Activated CD8-positive, alpha-beta memory T cell treated with anti-CD3 and anti-CD28 coated beads, Interleukin-2, amount 50 U/mL, for 4 hours (primary cell): Measurements from ENCODE around the gene STAT5B.
A peak's percentile ranks its signal among the peaks of the same experiment; 100 is the strongest.
"Not testable (repeated sequence)": the region's sequence is repeated elsewhere in the genome, so short reads cannot be mapped to it uniquely, and the experiment has no call there.

Experiments used
- DNase-seq: peaks from one replicate; pipeline ENCODE4 v3.0.0-alpha.2; 2020

Gene STAT5B

GRCh38 chr17:42227849-42228700 is 48.1 kb downstream of the STAT5B start:
- DNase-seq: no peak

DNA sequence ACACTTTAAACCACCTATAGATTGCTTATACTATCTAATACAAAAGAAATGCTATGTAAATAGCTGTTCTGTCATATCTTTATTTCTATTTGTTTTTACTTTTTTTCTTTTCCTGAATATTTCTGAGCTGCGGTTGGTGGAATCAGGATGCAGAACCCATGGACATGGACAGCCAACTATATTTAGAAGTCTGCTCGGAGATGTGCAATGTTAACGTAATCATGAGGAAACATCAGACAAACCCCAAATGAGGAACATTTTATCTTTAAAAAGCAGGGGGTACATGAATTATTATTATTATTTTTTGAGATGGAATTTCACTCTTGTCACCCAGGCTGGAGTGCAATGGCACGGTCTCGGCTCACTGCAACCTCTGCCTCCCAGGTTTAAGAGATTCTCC is 50.5 kb downstream of the STAT5B start:
- DNase-seq: no peak

GRCh38 chr17:42224651-42225050 is 51.5 kb downstream of the STAT5B start:
- no peak for DNase-seq

DNA sequence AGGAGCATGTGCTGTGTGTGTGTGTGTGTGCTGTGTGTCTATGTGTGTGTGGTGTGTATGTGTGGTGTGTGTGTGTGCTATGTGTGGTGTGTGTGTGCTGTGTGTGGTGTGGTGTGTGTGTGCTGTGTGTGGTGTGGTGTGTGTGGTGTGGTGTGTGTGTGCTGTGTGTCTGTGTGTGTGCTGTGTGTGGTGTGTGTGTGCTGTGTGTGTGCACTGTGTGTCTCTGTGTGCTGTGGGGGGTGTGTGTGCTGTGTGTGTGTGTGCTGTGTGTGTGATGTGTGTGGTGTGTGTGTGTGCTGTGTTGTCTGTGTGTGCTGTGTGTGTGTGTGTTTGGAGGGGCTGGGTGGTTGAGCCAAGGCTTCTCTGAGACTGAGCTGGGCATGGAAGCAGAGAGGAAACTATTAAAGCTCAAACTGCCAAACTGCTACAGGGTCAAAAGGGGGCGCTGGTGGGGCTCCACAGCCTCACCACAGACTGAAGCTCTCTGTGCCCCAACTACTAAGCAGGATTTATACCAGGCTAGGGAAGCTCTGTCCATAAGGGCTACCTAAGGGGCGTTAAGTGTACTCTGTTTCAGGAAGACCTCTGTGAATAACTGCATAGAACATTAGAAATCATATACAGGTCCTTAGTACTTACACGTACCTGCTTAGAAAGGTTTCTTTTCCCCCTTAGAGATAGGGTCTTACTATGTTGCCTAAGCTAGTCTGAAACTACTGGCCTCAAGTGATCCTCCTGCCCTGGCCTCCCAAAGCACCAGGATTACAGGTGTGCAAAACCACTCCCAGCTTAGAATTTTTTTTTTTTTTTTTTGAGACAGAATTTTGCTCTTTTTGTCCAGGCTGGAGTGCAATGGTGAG is 54.1 kb downstream of the STAT5B start:
- DNase-seq: peak; percentile 62

DNA sequence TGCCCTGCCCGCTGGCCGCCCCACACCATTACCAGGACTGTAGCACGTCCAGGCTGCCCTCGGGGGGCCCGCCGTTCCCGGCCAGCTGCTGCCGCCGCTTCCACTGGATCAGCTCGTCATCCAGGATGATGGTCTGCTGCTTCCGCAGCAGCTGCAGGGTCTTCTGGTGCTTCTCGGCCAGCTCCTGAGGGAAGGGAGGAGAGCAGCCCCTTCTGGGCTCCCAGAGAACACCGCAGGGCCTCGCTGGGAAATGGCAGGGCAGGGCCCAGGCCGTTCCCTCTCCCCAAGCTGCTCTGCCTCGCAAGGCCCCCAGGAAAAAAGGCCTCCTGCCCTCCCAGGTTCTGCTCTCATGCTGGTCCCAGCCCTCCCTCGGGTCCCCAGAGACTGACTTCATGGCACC is 56.9 kb downstream of the STAT5B start:
- DNase-seq: not testable (repeated sequence)

- DNase-seq: no peak
These were observed 62.0 kb downstream of the STAT5B start for GRCh38 chr17:42214156-42214555.

DNA sequence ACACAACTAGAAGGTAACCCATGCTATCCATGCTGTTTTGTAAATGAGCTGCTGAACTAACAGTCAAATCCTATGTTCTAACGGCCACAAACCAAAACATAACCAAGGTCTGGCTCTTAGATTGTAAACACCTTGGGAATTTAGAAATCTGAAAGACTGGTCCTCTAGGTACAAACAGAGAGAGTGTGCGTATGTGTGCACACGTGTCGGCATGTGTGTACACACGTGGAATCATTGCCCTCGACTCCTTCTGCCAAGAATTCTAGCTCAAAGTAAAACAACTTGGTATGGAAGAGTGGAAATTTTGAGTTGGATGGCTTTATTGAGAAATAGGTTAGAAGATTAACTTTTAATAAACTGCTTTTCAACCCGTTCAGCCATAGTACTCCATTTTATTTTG is 63.8 kb downstream of the STAT5B start:
- DNase-seq: no peak

DNA sequence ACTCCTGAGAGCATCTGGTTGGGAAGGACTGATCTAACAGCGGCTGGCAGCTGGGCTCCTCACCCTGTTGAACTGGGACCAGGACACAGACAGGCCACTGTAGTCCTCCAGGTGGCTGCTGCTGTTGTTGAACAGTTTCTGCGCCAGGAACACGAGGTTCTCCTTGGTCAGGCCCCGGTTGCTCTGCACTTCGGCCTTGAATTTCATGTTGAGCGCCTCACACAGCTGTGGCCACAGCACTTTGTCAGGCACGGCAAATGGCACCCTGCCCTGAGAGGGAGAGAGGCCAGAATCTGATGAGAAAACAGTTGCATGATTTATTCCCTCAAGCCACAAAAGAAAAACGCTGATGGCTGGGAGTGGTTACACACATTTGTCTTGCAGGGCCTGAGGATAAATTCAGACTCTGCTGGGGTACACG is 64.3 kb downstream of the STAT5B start:
- DNase-seq: not testable (repeated sequence)

DNA sequence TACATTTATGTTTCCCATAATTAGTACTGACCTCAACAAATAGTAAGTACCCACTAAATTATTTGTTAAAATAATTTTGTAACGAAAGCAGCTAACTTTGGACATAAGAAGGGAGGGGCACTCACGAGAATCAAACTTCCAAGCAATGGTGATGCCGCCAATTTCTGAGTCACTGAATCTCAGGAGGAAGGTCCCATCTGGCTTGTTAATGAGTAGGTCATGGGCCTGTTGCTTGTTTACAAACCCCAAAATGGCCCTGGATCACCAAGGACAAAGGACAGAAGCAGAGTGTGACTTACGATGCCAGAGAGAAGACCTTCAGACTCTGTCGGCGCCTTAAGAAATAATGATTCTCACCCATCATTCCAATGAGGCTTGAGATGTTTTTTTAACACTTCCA is 66.1 kb downstream of the STAT5B start:
- no peak for DNase-seq

GRCh38 chr17:42206153-42206612 is 70.0 kb downstream of the STAT5B start:
- DNase-seq: not testable (repeated sequence)

DNA sequence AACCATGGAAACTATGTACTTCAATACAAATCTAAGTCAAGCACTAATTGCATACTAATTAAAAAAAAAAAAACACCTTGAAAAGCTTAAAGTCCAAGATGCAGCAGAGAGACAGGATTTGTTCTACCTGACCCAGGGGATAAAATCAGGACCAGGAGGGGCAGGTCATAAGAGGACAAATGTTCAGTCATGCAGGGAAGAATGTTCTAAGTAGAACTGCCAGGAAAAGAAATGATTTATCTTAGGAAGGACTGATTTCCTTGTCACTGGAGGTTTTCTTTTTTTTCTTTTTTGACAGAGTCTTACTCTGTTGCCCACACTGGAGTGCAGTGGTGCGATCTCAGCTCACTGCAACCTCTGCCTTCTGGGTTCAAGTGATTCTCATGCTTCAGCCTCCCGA is 72.8 kb downstream of the STAT5B start:
- no peak for DNase-seq

- DNase-seq: no peak
These were observed 73.5 kb downstream of the STAT5B start for GRCh38 chr17:42202696-42203095.

- no peak for DNase-seq
These were observed 74.0 kb downstream of the STAT5B start for GRCh38 chr17:42202159-42202558.

DNA sequence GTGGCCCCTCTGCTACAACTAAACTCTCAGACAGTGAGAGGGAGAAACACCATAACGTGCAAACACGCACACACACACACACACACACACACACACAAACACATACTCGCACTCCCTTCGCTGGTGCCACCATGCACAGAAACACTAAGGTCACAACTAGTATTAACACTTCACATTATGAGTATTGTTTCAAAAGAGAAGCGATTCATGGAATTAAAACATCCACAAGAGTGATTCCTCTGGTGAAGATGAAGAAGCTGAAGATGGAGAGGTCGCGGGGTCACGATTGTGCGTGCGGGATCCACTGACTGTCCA is 74.8 kb downstream of the STAT5B start:
- DNase-seq: no peak

DNA sequence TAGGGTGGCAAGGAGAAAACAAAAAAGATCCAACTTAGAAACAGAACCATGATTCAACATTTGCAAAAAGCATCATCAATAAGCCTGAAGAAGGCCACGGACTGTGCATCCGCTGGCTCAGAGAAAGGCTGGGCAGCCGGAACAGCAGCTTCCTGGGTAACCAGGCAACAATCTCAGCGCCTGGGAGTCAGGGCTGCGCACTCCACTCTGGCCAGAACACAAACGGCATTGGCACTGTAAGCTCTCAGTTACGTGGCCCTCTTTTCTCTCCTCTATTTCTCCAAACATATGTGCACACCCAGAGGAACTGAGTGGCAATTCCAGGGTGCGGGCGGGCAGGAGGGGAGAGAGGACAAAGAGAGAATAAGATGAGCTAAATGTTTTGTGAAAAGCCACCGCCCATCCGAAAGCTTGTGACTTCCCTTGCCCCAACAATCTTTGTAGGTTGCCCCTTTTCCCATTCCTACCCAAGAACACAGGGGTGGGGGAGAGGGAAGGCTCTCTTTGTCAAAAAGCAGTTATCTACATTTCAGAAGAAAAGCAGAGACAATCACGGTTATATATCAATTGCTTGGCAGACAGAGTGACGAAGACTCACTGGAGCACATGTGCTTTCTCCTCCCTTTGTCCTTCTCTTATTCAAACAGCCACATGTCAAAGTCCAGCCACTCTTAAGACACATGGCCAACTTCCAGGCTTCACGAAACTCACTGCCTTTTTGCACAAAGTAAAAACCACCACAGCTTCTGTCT is 75.3 kb downstream of the STAT5B start:
- no peak for DNase-seq

DNA sequence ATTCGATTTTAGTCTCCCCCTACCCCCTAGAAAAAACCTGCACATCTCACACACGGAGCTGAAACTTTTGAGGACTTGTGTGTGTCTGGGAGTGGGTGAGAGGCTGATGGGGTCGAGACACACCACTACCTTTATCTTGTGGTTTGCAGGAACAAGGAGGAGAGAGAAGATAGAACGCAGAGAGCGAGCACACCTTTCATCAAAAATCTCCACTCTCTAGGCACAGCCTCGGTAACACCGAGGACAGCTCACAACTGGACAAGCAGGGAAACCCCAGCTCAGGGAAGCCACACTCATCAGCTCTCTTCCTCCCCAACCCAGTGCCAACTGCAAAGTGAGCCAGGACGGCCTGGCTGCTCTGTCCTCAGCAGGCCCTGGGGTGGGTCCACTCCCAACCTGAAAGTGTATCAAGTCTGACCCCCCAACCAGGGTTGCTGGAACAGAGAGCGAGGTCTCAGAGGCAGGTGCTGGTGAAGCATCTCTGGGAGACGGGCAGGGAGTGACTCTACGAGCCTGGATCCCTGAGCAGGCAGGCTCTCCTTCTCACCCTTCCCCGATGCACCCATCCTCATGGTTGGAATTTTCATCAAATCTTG is 76.7 kb downstream of the STAT5B start:
- DNase-seq: no peak

GRCh38 chr17:42198897-42199296 is 77.3 kb downstream of the STAT5B start:
- DNase-seq: no peak

DNA sequence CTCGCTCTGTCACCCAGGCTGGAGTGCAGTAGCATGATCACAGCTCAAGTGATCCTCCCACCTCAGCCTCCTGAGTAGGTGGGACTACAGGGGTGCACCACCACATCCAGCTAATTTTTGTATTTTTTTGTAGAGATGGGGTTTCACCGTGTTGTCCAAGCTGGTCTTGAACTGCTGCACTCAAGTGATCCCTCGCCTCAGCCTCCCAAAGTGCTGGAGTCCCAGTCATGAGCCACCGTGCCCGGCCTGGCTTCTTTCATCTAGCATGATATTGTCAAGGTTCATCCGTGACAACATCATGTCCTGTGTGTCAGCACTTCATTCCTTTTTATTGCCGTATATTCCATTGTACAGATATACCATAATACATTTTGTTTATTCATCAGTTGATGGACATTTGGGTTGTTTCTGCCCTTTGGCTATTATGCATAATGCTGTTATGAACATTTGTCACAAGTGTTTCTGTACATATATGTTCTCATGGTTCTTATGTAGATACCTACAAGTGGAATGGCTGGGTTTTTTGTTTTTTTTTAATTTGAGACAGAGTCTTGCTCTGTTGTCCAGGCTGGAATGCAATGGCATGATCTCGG is 78.5 kb downstream of the STAT5B start:
- DNase-seq: no peak

DNA sequence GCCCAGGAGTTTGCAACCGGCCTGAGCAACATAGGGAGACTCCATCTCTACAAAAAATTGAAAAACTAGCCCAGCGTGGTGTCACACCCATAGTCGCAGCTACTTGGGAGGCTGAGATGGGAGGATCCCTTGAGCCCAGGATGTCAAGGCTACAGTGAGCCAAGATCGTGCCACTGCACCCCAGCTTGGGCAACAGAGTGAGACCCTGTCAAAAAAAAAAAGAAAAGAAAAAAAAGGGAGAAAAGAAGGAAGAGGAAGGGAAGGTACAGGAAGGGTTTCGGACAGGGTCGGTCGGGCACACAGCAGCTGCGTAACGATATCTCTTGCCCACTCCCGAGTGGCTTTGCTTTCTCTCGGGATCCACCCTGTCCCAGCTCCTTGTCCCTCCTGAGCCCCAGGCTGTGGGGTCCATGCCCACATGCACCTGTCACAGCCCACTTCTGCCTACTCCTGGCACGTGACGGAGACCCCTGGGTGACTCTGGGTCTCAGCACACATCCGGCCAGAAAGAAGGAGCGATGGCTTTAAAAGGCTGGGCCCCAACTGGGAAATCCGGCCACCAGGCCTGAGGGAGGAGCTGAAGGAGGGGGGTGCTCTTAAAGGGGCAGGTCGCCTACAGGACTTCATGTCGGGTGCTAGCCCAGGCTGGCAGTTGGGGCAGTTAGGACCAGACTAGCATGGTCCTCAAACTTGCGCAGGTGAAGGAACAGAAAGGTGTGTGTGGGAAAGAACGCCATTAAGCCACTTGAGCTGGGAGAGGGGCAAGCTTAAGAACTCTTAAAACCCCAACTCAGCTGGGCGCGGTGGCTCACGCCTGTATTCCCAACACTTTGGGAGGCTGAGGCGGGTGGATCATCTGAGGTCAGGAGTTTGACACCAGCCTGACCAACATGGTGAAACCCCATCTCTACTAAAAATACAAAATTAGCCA is 82.0 kb downstream of the STAT5B start, which contains the start of gene GHDC:
TSS of gene GHDC (minus strand) at position 526 of the 931 bp plus-strand sequence. CDS start 913 bp downstream, outside the sequence.
- DNase-seq: peak; percentile 79

- no peak for DNase-seq
These were observed 82.8 kb downstream of the STAT5B start for GRCh38 chr17:42193216-42193968.
